Pulmonary artery endothelial cell (primary cell): ENCODE measurements around the gene THAP8. TPM values are rescaled to one million over a fixed set of nuclear protein-coding genes. Genes with fewer than 3 reads are reported as not detected.

Experiments used
- DNase-seq: peaks from one replicate; pipeline ENCODE4 v3.0.0-alpha.2; 2011; ENCODE audit warnings: low read depth, low spot score
- total RNA-seq: library from RNA; depleted of rRNA; stranded (reverse); fragments of >200 nt; gene quantifications from 2 replicates; pipeline ENCODE4 v1.2.3, GENCODE V29; 2014

The THAP8 gene
- total RNA-seq, 1 donor from 2014 or later: 0.92 TPM

- DNase-seq: peak; percentile 75
Measured at GRCh38 chr19:35995048-35995993, 58.8 kb downstream of the THAP8 start, which contains the start of gene SDHAF1. Gene SDHAF1 (plus strand): TSS chr19:35995188. CDS start chr19:35995275, 87 bp downstream.

- DNase-seq: no peak
Measured at GRCh38 chr19:35993923-35994598, 60.0 kb downstream of the THAP8 start.

GRCh38 chr19:35992907-35993765 is 60.9 kb downstream of the THAP8 start:
- DNase-seq: no peak

GRCh38 chr19:35991731-35992450 is 62.2 kb downstream of the THAP8 start:
- DNase-seq: no peak

GRCh38 chr19:35990771-35991730 is 63.0 kb downstream of the THAP8 start:
- no peak for DNase-seq

GRCh38 chr19:35990156-35990555 is 63.9 kb downstream of the THAP8 start:
- no peak for DNase-seq

- no peak for DNase-seq
Measured at GRCh38 chr19:35988824-35989223, 65.3 kb downstream of the THAP8 start.

- no peak for DNase-seq
Measured at GRCh38 chr19:35987571-35987896, 66.6 kb downstream of the THAP8 start.

- DNase-seq: no peak
Measured at GRCh38 chr19:35986664-35987570, 67.2 kb downstream of the THAP8 start.

- DNase-seq: no peak
Measured at GRCh38 chr19:35986111-35986510, 68.0 kb downstream of the THAP8 start.

Other genes with a start within 250 kb of the THAP8 start
- gene PRODH2, start 241.4 kb downstream of the THAP8 start, total RNA-seq: not detected in 2 replicates
- not detected in 2 replicates for gene NPHS1, start 201.8 kb downstream of the THAP8 start, total RNA-seq
- 0.04 TPM in 1 of 2 replicates, not detected in the other for gene KIRREL2, start 197.4 kb downstream of the THAP8 start, total RNA-seq
- gene APLP1, start 185.7 kb downstream of the THAP8 start, total RNA-seq: 2.4 and 4.0 TPM in 2 replicates
- 2.0 and 3.4 TPM in 2 replicates for gene NFKBID, start 153.7 kb downstream of the THAP8 start, total RNA-seq
- gene HCST, start 151.8 kb downstream of the THAP8 start, total RNA-seq: not detected in 2 replicates
- gene TYROBP, start 146.0 kb downstream of the THAP8 start, total RNA-seq: not detected in 2 replicates
- gene LRFN3, start 117.9 kb downstream of the THAP8 start, total RNA-seq: 2.6 and 3.0 TPM in 2 replicates
- gene SDHAF1, start 59.1 kb downstream of the THAP8 start, total RNA-seq: 7.4 and 11.3 TPM in 2 replicates
- gene SYNE4, start 45.5 kb downstream of the THAP8 start, total RNA-seq: under 0.01 and 0.07 TPM in 2 replicates
- gene ALKBH6, start 40.1 kb downstream of the THAP8 start, total RNA-seq: 8.6 and 10.3 TPM in 2 replicates
- gene CLIP3, start 21.4 kb downstream of the THAP8 start, total RNA-seq: 2.3 and 2.6 TPM in 2 replicates
- gene WDR62, start 612 bp upstream of the THAP8 start, total RNA-seq: 4.5 and 7.5 TPM in 2 replicates
- gene OVOL3, start 56.9 kb upstream of the THAP8 start, total RNA-seq: not detected in 2 replicates
- 109 and 122 TPM in 2 replicates for gene POLR2I, start 60.6 kb upstream of the THAP8 start, total RNA-seq
- gene TBCB, start 61.2 kb upstream of the THAP8 start, total RNA-seq: 196 and 223 TPM in 2 replicates
- 308 and 425 TPM in 2 replicates for gene CAPNS1, start 85.8 kb upstream of the THAP8 start, total RNA-seq
- 6.6 and 10.8 TPM in 2 replicates for gene COX7A1, start 98.2 kb upstream of the THAP8 start, total RNA-seq
- 3.9 and 6.6 TPM in 2 replicates for gene ZNF565, start 160.4 kb upstream of the THAP8 start, total RNA-seq
- gene ZNF146, start 160.8 kb upstream of the THAP8 start, total RNA-seq: 99.3 and 102 TPM in 2 replicates